ENCODE results near the gene OR13C5. TPM values are rescaled to one million over a fixed set of nuclear protein-coding genes. Genes with fewer than 3 reads are reported as not detected.

OR13C5 gene
- polyA plus RNA-seq, 2 of the 4 experiments (the other 2 are of a cell fraction): not detected

- FAIRE-seq: no peak
- Histone ChIP-seq H3K9me3 (no peaks in the 10 kb centered on the region), H3K4me2 (no peak overlapping the region), H3K4me3 (no peak overlapping the region), H3K27ac (no peak overlapping the region), H3K4me1 (no peaks in the 10 kb centered on the region)
- POLR2A ChIA-PET: no interaction called here
- ATAC-seq: no peak
- WGBS (ENCODE audit: missing lambda C conversion rate): 0% methylated on average over 1 of the region's 1 CpG
- TF ChIP-seq SMC3 (IDR thresholded peaks at IDR 0.05): no peak
- TF ChIP-seq HEYL (CRISPR knock-in tag; IDR thresholded peaks at IDR 0.05): no peak
- TF ChIP-seq RARB (CRISPR knock-in tag; IDR thresholded peaks at IDR 0.05): no peak
- TF ChIP-seq FOSB (CRISPR knock-in tag; IDR thresholded peaks at IDR 0.05): no peak
- no peak for TF ChIP-seq TFCP2L1 (CRISPR knock-in tag; IDR thresholded peaks at IDR 0.05)
- TF ChIP-seq POLR2AphosphoS2 (conservative IDR thresholded peaks at IDR 0.05; ENCODE audit: low read length): no peak
- no peak for TF ChIP-seq RFX5 (IDR thresholded peaks at IDR 0.05)
- no peak for TF ChIP-seq ELK1 (IDR thresholded peaks at IDR 0.05; ENCODE audit: low read depth, low read length)
- TF ChIP-seq ZSCAN20 (CRISPR knock-in tag; IDR thresholded peaks at IDR 0.05): no peak
- TF ChIP-seq KDM5A (IDR thresholded peaks at IDR 0.05): no peak
- no peak for TF ChIP-seq CTCF (IDR thresholded peaks at IDR 0.05)
- CTCF ChIA-PET: no interaction called here
- DNase-seq (ENCODE audit: low read depth in 1 of 2, low spot score in 1 of 2): no peak
Observed at GRCh38 chr9:104586496-104587180, 12.6 kb downstream of the OR13C5 start.

- Histone ChIP-seq H3K27ac (no peak overlapping the region), H3K9me3 (no peaks in the 10 kb centered on the region), H3K4me1 (no peaks in the 10 kb centered on the region), H3K4me2 (no peak overlapping the region), H3K4me3 (no peak overlapping the region)
- 24% methylated on average over 1 of the region's 1 CpG for WGBS (ENCODE audit: missing lambda C conversion rate)
- ATAC-seq: no peak
- CTCF ChIA-PET: interaction anchor here (1.1 to 1.3 kb wide), 2 partner anchors 10 to 12 kb away, joined by 3 to 4 read pairs; partner anchors contain the start of gene OR13C8
- FAIRE-seq: no peak
- POLR2A ChIA-PET: no interaction called here
- TF ChIP-seq ZSCAN20 (CRISPR knock-in tag; IDR thresholded peaks at IDR 0.05): no peak
- peak in 1 of 2 experiments; percentile 26; a peak in 1 of 4 replicates for TF ChIP-seq CEBPB (IDR thresholded peaks at IDR 0.05)
- TF ChIP-seq RNF2 (IDR thresholded peaks at IDR 0.05; ENCODE audit: borderline replicate concordance, low read depth): no peak
- no peak for DNase-seq (ENCODE audit: low read depth in 1 of 2, low spot score in 1 of 2)
Observed at GRCh38 chr9:104580562-104580961, 18.7 kb downstream of the OR13C5 start.

GRCh38 chr9:104577263-104577662 is 21.9 kb downstream of the OR13C5 start:
- CTCF ChIA-PET: no interaction called here

GRCh38 chr9:104575456-104575855 is 23.8 kb downstream of the OR13C5 start:
- no peak for ATAC-seq
- ChIA-PET POLR2A (no interaction called here), CTCF (no interaction called here)
- 4% methylated on average over 2 of the region's 2 CpGs for WGBS (ENCODE audit: missing lambda C conversion rate)
- no peak for FAIRE-seq
- no peak for DNase-seq (ENCODE audit: low read depth in 1 of 2, low spot score in 1 of 2)
- Histone ChIP-seq H3K9me3 (0 out of 3 replicates have a peak, but pooled peaks cover 3% of the 10 kb centered on the region), H3K4me1 (no peaks in the 10 kb centered on the region), H3K27ac (no peak overlapping the region), H3K4me2 (no peak overlapping the region), H3K4me3 (no peak overlapping the region)
- TF ChIP-seq KDM5A (IDR thresholded peaks at IDR 0.05) (no peak), REST (IDR thresholded peaks at IDR 0.05) (no peak), PHF8 (IDR thresholded peaks at IDR 0.05; ENCODE audit: borderline replicate concordance, low read depth) (no peak), TFCP2L1 (CRISPR knock-in tag; IDR thresholded peaks at IDR 0.05) (no peak), POLR2A (IDR thresholded peaks at IDR 0.05; ENCODE audit: low read length) (no peak), BCL3 (IDR thresholded peaks at IDR 0.05) (no peak), CHD2 (IDR thresholded peaks at IDR 0.05; ENCODE audit: low read length, partially characterized antibody) (no peak), HOXA7 (CRISPR knock-in tag; IDR thresholded peaks at IDR 0.05) (no peak)

More at GRCh38 chr9:104577263-104577662, 21.9 kb downstream of the OR13C5 start:
- DNase-seq (ENCODE audit: low read depth in 1 of 2, low spot score in 1 of 2): no peak
- no peaks in the 10 kb centered on the region for H3K4me1 ChIP-seq
- POLR2A ChIA-PET: no interaction called here
- WGBS (ENCODE audit: missing lambda C conversion rate): 41% methylated on average over 5 of the region's 5 CpGs
- TF ChIP-seq JUN (IDR thresholded peaks at IDR 0.05) (no peak), MAX (IDR thresholded peaks at IDR 0.05) (no peak)
- no peak for ATAC-seq
- no peak overlapping the region for H3K27ac ChIP-seq
- FAIRE-seq: no peak
- H3K9me3 ChIP-seq: 0 out of 3 replicates have a peak, but pooled peaks cover under 1% of the 10 kb centered on the region
- H3K4me3 ChIP-seq: no peak overlapping the region
- H3K4me2 ChIP-seq: no peak overlapping the region

All from A549 (cell line).